IMR-90 (cell line): ENCODE results near the gene RNPEPL1. TPM values are rescaled to one million over a fixed set of nuclear protein-coding genes. Genes with fewer than 3 reads are reported as not detected.

Experiments used
- ATAC-seq: fragments of 200-7000 bp; cut with Tn5 transposase; 2 replicates; pipeline ENCODE4 v1.9.1; 2020; ENCODE audit warnings: low read depth, mild to moderate bottlenecking, moderate library complexity
- BruUV-seq: library from RNA; stranded (reverse); fragments of 400-500 nt; replicated peaks from 2 replicates; lab custom pipeline; 2021; lab: Mats Ljungman, UMichigan
- CTCF ChIA-PET: fragments of 300-600 bp; formaldehyde crosslinking; extraction: SDS; loops from one replicate; lab custom pipeline; 2021; ENCODE audit warnings: antibody characterized with exemption; lab: Yijun Ruan, JAX
- POLR2A ChIA-PET: fragments of 300-600 bp; sonication (Branson Sonifier 250); formaldehyde crosslinking; loops from one replicate; lab custom pipeline; 2022; ENCODE audit warnings: antibody characterized with exemption; ENCODE audit not compliant: unreplicated experiment; lab: Charles Lee
- DNase-seq: peaks from one replicate; pipeline ENCODE4 v3.0.0; 2013
- H2AFZ ChIP-seq: replicated peaks from 2 replicates; pipeline ENCODE3; 2013; ENCODE audit warnings: low read length, mild to moderate bottlenecking; ENCODE audit not compliant: poor library complexity
- H2AK5ac ChIP-seq: 2 replicates; pipeline ENCODE4 v1.6.1; 2013; ENCODE audit warnings: low read depth, low read length, inconsistent platforms
- H2AK9ac ChIP-seq: replicated peaks from 2 replicates; pipeline ENCODE3; 2013; ENCODE audit warnings: mild to moderate bottlenecking, low read depth, low read length, moderate library complexity; ENCODE audit not compliant: poor library complexity
- H2BK120ac ChIP-seq: 2 replicates; pipeline ENCODE4 v1.6.1; 2013; ENCODE audit warnings: low read depth, low read length, inconsistent platforms
- H2BK15ac ChIP-seq: 3 replicates; pipeline ENCODE4 v1.6.1; 2013; ENCODE audit warnings: low read depth, low read length, inconsistent platforms
- H2BK20ac ChIP-seq: 2 replicates; pipeline ENCODE4 v1.6.1; 2013; ENCODE audit warnings: low read depth, mild to moderate bottlenecking, inconsistent platforms, low read length, moderate library complexity
- H2BK5ac ChIP-seq: 2 replicates; pipeline ENCODE4 v1.6.1; 2013; ENCODE audit warnings: mild to moderate bottlenecking, low read depth, low read length, inconsistent platforms; ENCODE audit not compliant: poor library complexity, severe bottlenecking
- H3K14ac ChIP-seq: replicated peaks from 2 replicates; pipeline ENCODE4 v1.6.1; 2013; ENCODE audit warnings: low read depth, low read length, inconsistent platforms
- H3K18ac ChIP-seq: 2 replicates; pipeline ENCODE4 v1.6.1; 2013; ENCODE audit warnings: low read depth, low read length, control low read depth
- H3K23ac ChIP-seq: 2 replicates; pipeline ENCODE4 v1.6.1; 2013; ENCODE audit warnings: low read depth, low read length, inconsistent platforms
- H3K27ac ChIP-seq: 2 replicates; pipeline ENCODE4 v1.5.1; 2013; ENCODE audit warnings: mild to moderate bottlenecking, control low read depth, low read length; ENCODE audit not compliant: insufficient read depth
- H3K27me3 ChIP-seq: 2 replicates; pipeline ENCODE4 v1.6.1; 2013; ENCODE audit warnings: low read length; ENCODE audit not compliant: control insufficient read depth, insufficient read depth
- H3K36me3 ChIP-seq: 2 replicates; pipeline ENCODE4 v1.6.1; 2013; ENCODE audit warnings: low read length, mixed read lengths; ENCODE audit not compliant: control insufficient read depth, insufficient read depth
- H3K4ac ChIP-seq: 2 replicates; pipeline ENCODE4 v1.6.1; 2013; ENCODE audit warnings: low read depth, low read length, inconsistent platforms
- H3K4me1 ChIP-seq: 2 replicates; pipeline ENCODE4 v1.6.1; 2013; ENCODE audit warnings: low read length, mixed read lengths; ENCODE audit not compliant: control insufficient read depth, insufficient read depth
- H3K4me2 ChIP-seq: 2 replicates; pipeline ENCODE4 v1.6.1; 2013; ENCODE audit warnings: low read depth, mild to moderate bottlenecking, control low read depth, low read length, moderate library complexity
- H3K4me3 ChIP-seq: 2 replicates; pipeline ENCODE4 v1.5.1; 2013; ENCODE audit warnings: low read depth, mild to moderate bottlenecking, control low read depth, low read length, moderate library complexity; ENCODE audit not compliant: insufficient read depth
- H3K56ac ChIP-seq: 2 replicates; pipeline ENCODE4 v1.6.1; 2013; ENCODE audit warnings: low read length, inconsistent platforms; ENCODE audit not compliant: insufficient read depth; ENCODE audit errors: extremely low read depth
- H3K79me1 ChIP-seq, 2 experiments: 2 replicates each; pipeline ENCODE4 v1.6.1; 2013; ENCODE audit warnings: low read length in 2 of 2, inconsistent platforms in 1 of 2, low read depth in 1 of 2
- H3K9ac ChIP-seq: 2 replicates; pipeline ENCODE4 v1.6.1; 2013; ENCODE audit warnings: low read depth, low read length, control low read depth
- H3K9me1 ChIP-seq: 2 replicates; pipeline ENCODE4 v1.6.1; 2013; ENCODE audit warnings: low read length, inconsistent platforms; ENCODE audit not compliant: insufficient read depth
- H3K9me3 ChIP-seq: 2 replicates; pipeline ENCODE4 v1.6.1; 2013; ENCODE audit warnings: low read length; ENCODE audit not compliant: control insufficient read depth, insufficient read depth
- H4K20me1 ChIP-seq: 2 replicates; pipeline ENCODE4 v1.6.1; 2013; ENCODE audit warnings: low read length, inconsistent platforms; ENCODE audit not compliant: insufficient read depth
- H4K5ac ChIP-seq: 2 replicates; pipeline ENCODE4 v1.6.1; 2013; ENCODE audit warnings: mild to moderate bottlenecking, low read depth, low read length, control low read depth
- H4K8ac ChIP-seq, 2 experiments: 2 replicates each; pipeline ENCODE4 v1.6.1; 2013; ENCODE audit warnings: low read depth in 2 of 2, low read length in 2 of 2, control low read depth in 1 of 2, inconsistent platforms in 1 of 2
- H4K91ac ChIP-seq: 2 replicates; pipeline ENCODE4 v1.6.1; 2013; ENCODE audit warnings: low read depth, low read length, inconsistent platforms; ENCODE audit not compliant: insufficient read depth
- CHD1 ChIP-seq: IDR thresholded peaks from 2 replicates; pipeline ENCODE4 v1.6.1; 2012; ENCODE audit warnings: low read depth, low read length, improper control_type of control experiment
- FOS ChIP-seq: fragments of 150-350 bp; IDR thresholded peaks from 2 replicates; pipeline ENCODE4 v1.6.1; 2016; ENCODE audit warnings: low read depth, low read length
- MAZ ChIP-seq: IDR thresholded peaks from 2 replicates; pipeline ENCODE4 v1.6.1; 2012; ENCODE audit warnings: low read depth, mild to moderate bottlenecking, low read length, improper control_type of control experiment, moderate library complexity, borderline replicate concordance
- MXI1 ChIP-seq: IDR thresholded peaks from 2 replicates; pipeline ENCODE4 v1.6.1; 2012; ENCODE audit warnings: low read depth, mild to moderate bottlenecking, low read length, moderate library complexity, borderline replicate concordance
- POLR2A ChIP-seq: IDR thresholded peaks from 2 replicates; pipeline ENCODE4 v1.6.1; 2012; ENCODE audit warnings: mild to moderate bottlenecking, low read depth, low read length
- WGBS, 2 experiments: methylation state at CpG; one replicate each; pipeline versions ENCODE4 v1.1.5 to v1.1.7; 2013; ENCODE audit warnings: missing lambda C conversion rate in 2 of 2; ENCODE audit not compliant: insufficient read length in 1 of 2; ENCODE audit errors: extremely low coverage in 2 of 2; 5-methylcytosine and 5-hydroxymethylcytosine counted together
- dilution Hi-C: fragments of 300-500 bp; cut with HindIII; formaldehyde crosslinking; loops from one replicate; pipeline ENCODE4 v1.14.3; 2018; ENCODE audit warnings: low sequenced_read_pairs; ENCODE audit not compliant: unreplicated experiment
- in situ Hi-C: fragments of 300-500 bp; cut with MboI; formaldehyde crosslinking; loops from 3 replicates; pipeline ENCODE4 v1.14.3; 2019; ENCODE audit warnings: low sequenced_read_pairs, inconsistent platforms, mixed read lengths
- intact Hi-C: fragments of 100-400 bp; cut with micrococcal nuclease; formaldehyde crosslinking; loops from 2 replicates; pipeline ENCODE4 v1.10.0; 2022
- polyA plus RNA-seq, 3 experiments: library from polyadenylated mRNA; depleted of rRNA; stranded (reverse); fragments of >200 nt; gene quantifications; 2 replicates each; pipeline ENCODE4 v1.2.3, GENCODE V29; 2012; ENCODE audit warnings: low replicate concordance in 1 of 3
- total RNA-seq: library from RNA; depleted of rRNA; stranded (reverse); fragments of >200 nt; gene quantifications from 2 replicates; pipeline ENCODE4 v1.2.3, GENCODE V29; 2012
- TF ChIP-seq, protein P1 (sequence below): fragments of 150-350 bp; IDR thresholded peaks from 2 replicates; pipeline ENCODE4 v1.6.1; 2017; ENCODE audit warnings: mild to moderate bottlenecking, antibody characterized with exemption, low read length, low read depth

RNPEPL1 gene
- total and polyA plus RNA-seq, 2 of the 4 experiments (the other 2 are of a cell fraction), result 3.8 to 18.7 TPM

DNA sequence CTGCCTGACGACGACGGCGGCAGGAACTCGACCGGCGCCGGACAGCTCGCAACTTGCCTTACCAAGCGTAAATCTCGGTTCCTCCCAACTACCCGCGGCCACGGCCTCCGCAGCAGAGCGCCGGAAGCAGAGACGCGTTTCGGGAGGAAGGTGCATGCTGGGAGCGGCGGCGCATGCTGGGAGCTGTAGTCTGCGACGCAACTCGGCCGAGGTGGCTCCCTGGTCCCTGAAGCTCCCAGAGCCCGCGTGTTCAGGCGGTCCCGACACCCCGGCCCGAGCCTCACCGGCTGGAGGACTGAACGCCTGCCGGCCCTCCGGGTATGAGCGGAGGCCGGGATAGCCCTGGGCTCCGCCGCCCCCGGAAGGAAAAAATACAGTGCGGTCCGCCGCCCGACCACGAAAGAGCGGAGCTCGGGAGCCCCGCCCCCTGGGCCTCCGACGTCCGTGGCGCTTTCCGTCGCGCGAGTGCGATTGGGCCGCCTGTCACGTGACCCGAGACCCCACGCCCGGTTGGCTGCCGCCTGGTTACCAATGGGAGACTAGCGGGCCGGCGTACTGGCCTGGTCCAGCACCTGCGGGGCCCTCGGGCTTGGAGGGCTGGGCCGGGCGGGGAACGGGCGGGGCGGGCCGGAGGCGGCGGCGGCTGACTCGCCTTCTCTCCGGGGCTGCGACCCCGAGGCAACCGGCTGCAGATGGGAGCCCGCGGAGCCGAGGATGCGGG is 18.1 kb downstream of the RNPEPL1 start, which contains the start of gene CAPN10:
CAPN10 (plus strand) TSS at position 537 of the 721 bp plus-strand sequence; CDS start at position 715, 178 bp downstream.
- peak within 1 kb of the TSS; percentile 98 for H2AFZ ChIP-seq
- peak within 1 kb of the TSS; percentile 80 for H2BK120ac ChIP-seq
- H4K91ac ChIP-seq, result peak within 1 kb of the TSS; percentile 64
- peaks cover 13% of the 10 kb centered on the region for H4K20me1 ChIP-seq
- peaks cover 15% of the 10 kb centered on the region for H3K4me1 ChIP-seq
- peak within 1 kb of the TSS; percentile 88 for H4K5ac ChIP-seq
- H3K4me3 ChIP-seq, result peak within 1 kb of the TSS; percentile 81
- peaks cover 25 to 74% of the 10 kb centered on the region in 2 experiments for H3K79me1 ChIP-seq
- intact Hi-C loops, result no loop called here
- ATAC-seq (peak; percentile 96), DNase-seq (peak; percentile 92)
- peaks cover 16% of the 10 kb centered on the region for H3K36me3 ChIP-seq
- peak within 1 kb of the TSS; percentile 96 for H2BK5ac ChIP-seq
- peak within 1 kb of the TSS; percentile 81 for H3K56ac ChIP-seq
- H3K23ac ChIP-seq, result peak within 1 kb of the TSS; percentile 76; the same call in 1 of the 2 replicates
- no peaks in the 10 kb centered on the region for H3K27me3 ChIP-seq
- peak within 1 kb of the TSS; percentile 93 for H2AK9ac ChIP-seq
- BruUV-seq, result no TSS peak
- H3K9ac ChIP-seq, result peak within 1 kb of the TSS; percentile 93
- peak within 1 kb of the TSS; percentile 78 for H2AK5ac ChIP-seq
- no peak within 1 kb of the TSS for H2BK20ac ChIP-seq
- no peak within 1 kb of the TSS for H2BK15ac ChIP-seq
- peak within 1 kb of the TSS; percentile 95 for H3K4me2 ChIP-seq
- H3K9me1 ChIP-seq, result peaks cover 22% of the 10 kb centered on the region; the same call in 1 of the 2 replicates
- peak within 1 kb of the TSS; percentile 88 for H3K18ac ChIP-seq
- no peaks in the 10 kb centered on the region for H3K9me3 ChIP-seq
- POLR2A ChIA-PET, result interaction anchor here (0.6 to 0.8 kb wide), 2 partner anchors 8 to 72 kb away, joined by 3 to 4 read pairs; no protein-coding TSS in a partner anchor
- dilution Hi-C loops, result no loop called here
- H3K4ac ChIP-seq, result peak within 1 kb of the TSS; percentile 91
- in situ Hi-C loops, result no loop called here
- peak within 1 kb of the TSS; percentile 85 to 90 for H4K8ac ChIP-seq
- H3K27ac ChIP-seq, result peak within 1 kb of the TSS; percentile 95
- CTCF ChIA-PET, result interaction anchor here (1.2 kb wide), 1 partner anchor 18 kb away, joined by 4 read pairs; no protein-coding TSS in a partner anchor
- TF ChIP-seq CHD1 (no peak), POLR2A (peak; percentile 82; the same call in 1 of the 2 replicates), MAZ (peak; percentile 57; the same call in 1 of the 2 replicates), FOS (0 out of 2 replicates have a peak, but pooled peaks have one; percentile 3), MXI1 (peak; percentile 72; the same call in 1 of the 2 replicates)
- TF ChIP-seq, protein P1, sequence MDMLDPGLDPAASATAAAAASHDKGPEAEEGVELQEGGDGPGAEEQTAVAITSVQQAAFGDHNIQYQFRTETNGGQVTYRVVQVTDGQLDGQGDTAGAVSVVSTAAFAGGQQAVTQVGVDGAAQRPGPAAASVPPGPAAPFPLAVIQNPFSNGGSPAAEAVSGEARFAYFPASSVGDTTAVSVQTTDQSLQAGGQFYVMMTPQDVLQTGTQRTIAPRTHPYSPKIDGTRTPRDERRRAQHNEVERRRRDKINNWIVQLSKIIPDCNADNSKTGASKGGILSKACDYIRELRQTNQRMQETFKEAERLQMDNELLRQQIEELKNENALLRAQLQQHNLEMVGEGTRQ, result peak; percentile 97
- WGBS, 2 experiments, result 0% methylated on average over 53 of the region's 88 CpGs; no CpG with 5 or more reads in 1 of the 2 experiments
- H3K14ac ChIP-seq, result peak within 1 kb of the TSS; percentile 84
